Stimulated activated effector memory CD8-positive, alpha-beta T cell treated with anti-CD3 and anti-CD28 coated beads, Interleukin-12 subunit alpha, Interleukin-12 subunit beta, amount 100 ng/mL, for 72 hours (primary cell): Measurements from ENCODE around the gene TSPAN31.
A peak's percentile ranks its signal among the peaks of the same experiment; 100 is the strongest.

Source experiments
- ATAC-seq: fragments of 150-1000 bp; cut with Tn5 transposase; 2 replicates; pipeline ENCODE4 v1.10.0; 2021
- DNase-seq, 2 donors: peaks; one replicate each; pipeline ENCODE4 v3.0.0; 2021 to 2022; ENCODE audit warnings: low spot score in 2 of 2
- H3K27ac Mint-ChIP-seq: one replicate; pipeline ENCODE4 v1.8.0; 2022; ENCODE audit warnings: mild to moderate bottlenecking, mixed read lengths
- H3K36me3 Mint-ChIP-seq: one replicate; pipeline ENCODE4 v1.8.0; 2022; ENCODE audit warnings: mild to moderate bottlenecking, mixed read lengths
- H3K4me1 Mint-ChIP-seq: one replicate; pipeline ENCODE4 v1.8.0; 2022; ENCODE audit warnings: mixed read lengths
- H3K4me3 Mint-ChIP-seq: one replicate; pipeline ENCODE4 v1.8.0; 2022; ENCODE audit warnings: mild to moderate bottlenecking, mixed read lengths
- H3K9me3 Mint-ChIP-seq: one replicate; pipeline ENCODE4 v1.8.0; 2022; ENCODE audit warnings: mixed read lengths

The TSPAN31 gene

GRCh38 chr12:57727758-57728395 is 17.0 kb upstream of the TSPAN31 start:
- Mint-ChIP-seq H3K9me3 (no peaks in the 10 kb centered on the region), H3K36me3 (peaks cover 90% of the 10 kb centered on the region), H3K27ac (peak overlapping the region; percentile 16), H3K4me1 (peaks cover 28% of the 10 kb centered on the region), H3K4me3 (no peak overlapping the region)
- no peak for ATAC-seq
- no peak for DNase-seq

- Mint-ChIP-seq H3K27ac (peak overlapping the region; percentile 41), H3K36me3 (peaks cover 87% of the 10 kb centered on the region), H3K4me1 (peaks cover 23% of the 10 kb centered on the region), H3K4me3 (no peak overlapping the region), H3K9me3 (no peaks in the 10 kb centered on the region)
- ATAC-seq, result no peak
- no peak for DNase-seq
Measured at GRCh38 chr12:57729321-57729844, 15.5 kb upstream of the TSPAN31 start.

- H3K36me3 Mint-ChIP-seq, result peaks cover 84% of the 10 kb centered on the region
- no peak overlapping the region for H3K4me3 Mint-ChIP-seq
Measured at GRCh38 chr12:57730336-57731067, 14.3 kb upstream of the TSPAN31 start.

GRCh38 chr12:57731411-57732080 is 13.3 kb upstream of the TSPAN31 start:
- Mint-ChIP-seq H3K27ac (peak overlapping the region; percentile 37), H3K4me3 (no peak overlapping the region), H3K9me3 (no peaks in the 10 kb centered on the region), H3K36me3 (peaks cover 82% of the 10 kb centered on the region), H3K4me1 (peaks cover 19% of the 10 kb centered on the region)
- DNase-seq (no peak), ATAC-seq (no peak)

More at GRCh38 chr12:57730336-57731067, 14.3 kb upstream of the TSPAN31 start:
- H3K27ac Mint-ChIP-seq, result peak overlapping the region; percentile 41
- no peak for DNase-seq
- ATAC-seq, result no peak
- no peaks in the 10 kb centered on the region for H3K9me3 Mint-ChIP-seq
- H3K4me1 Mint-ChIP-seq, result peaks cover 23% of the 10 kb centered on the region

GRCh38 chr12:57732270-57732669 is 12.6 kb upstream of the TSPAN31 start:
- H3K9me3 Mint-ChIP-seq, result no peaks in the 10 kb centered on the region
- H3K4me3 Mint-ChIP-seq, result no peak overlapping the region
- peaks cover 84% of the 10 kb centered on the region for H3K36me3 Mint-ChIP-seq
- peaks cover 25% of the 10 kb centered on the region for H3K4me1 Mint-ChIP-seq
- DNase-seq, result no peak
- no peak for ATAC-seq
- peak overlapping the region; percentile 20 for H3K27ac Mint-ChIP-seq

GRCh38 chr12:57732726-57733593 is 11.9 kb upstream of the TSPAN31 start:
- ATAC-seq (no peak), DNase-seq (no peak)
- Mint-ChIP-seq H3K9me3 (no peaks in the 10 kb centered on the region), H3K36me3 (peaks cover 78% of the 10 kb centered on the region), H3K4me3 (no peak overlapping the region), H3K27ac (peak overlapping the region; percentile 20), H3K4me1 (peaks cover 21% of the 10 kb centered on the region)

GRCh38 chr12:57733928-57734327 is 10.9 kb upstream of the TSPAN31 start:
- peak overlapping the region; percentile 26 for H3K27ac Mint-ChIP-seq
- ATAC-seq (no peak), DNase-seq (no peak)
- H3K36me3 Mint-ChIP-seq, result peaks cover 68% of the 10 kb centered on the region
- H3K9me3 Mint-ChIP-seq, result no peaks in the 10 kb centered on the region
- no peak overlapping the region for H3K4me3 Mint-ChIP-seq
- H3K4me1 Mint-ChIP-seq, result peaks cover 21% of the 10 kb centered on the region

GRCh38 chr12:57734591-57734990 is 10.2 kb upstream of the TSPAN31 start:
- peaks cover 68% of the 10 kb centered on the region for H3K36me3 Mint-ChIP-seq

GRCh38 chr12:57735198-57735855 is 9.5 kb upstream of the TSPAN31 start:
- H3K27ac Mint-ChIP-seq, result peak overlapping the region; percentile 26
- no peak overlapping the region for H3K4me3 Mint-ChIP-seq
- ATAC-seq (no peak), DNase-seq (no peak)
- no peaks in the 10 kb centered on the region for H3K9me3 Mint-ChIP-seq
- H3K36me3 Mint-ChIP-seq, result peaks cover 64% of the 10 kb centered on the region
- peaks cover 35% of the 10 kb centered on the region for H3K4me1 Mint-ChIP-seq

More at GRCh38 chr12:57734591-57734990, 10.2 kb upstream of the TSPAN31 start:
- ATAC-seq, result no peak
- H3K9me3 Mint-ChIP-seq, result no peaks in the 10 kb centered on the region
- H3K4me3 Mint-ChIP-seq, result no peak overlapping the region
- H3K27ac Mint-ChIP-seq, result peak overlapping the region; percentile 26
- peaks cover 28% of the 10 kb centered on the region for H3K4me1 Mint-ChIP-seq
- no peak for DNase-seq

GRCh38 chr12:57735952-57736740 is 8.7 kb upstream of the TSPAN31 start:
- peak overlapping the region; percentile 64 for H3K27ac Mint-ChIP-seq
- no peak overlapping the region for H3K4me3 Mint-ChIP-seq
- peaks cover 43% of the 10 kb centered on the region for H3K4me1 Mint-ChIP-seq
- DNase-seq (no peak), ATAC-seq (no peak)
- peaks cover 61% of the 10 kb centered on the region for H3K36me3 Mint-ChIP-seq
- H3K9me3 Mint-ChIP-seq, result no peaks in the 10 kb centered on the region

GRCh38 chr12:57736741-57737466 is 7.9 kb upstream of the TSPAN31 start:
- H3K9me3 Mint-ChIP-seq, result no peaks in the 10 kb centered on the region
- DNase-seq (no peak), ATAC-seq (no peak)
- peaks cover 51% of the 10 kb centered on the region for H3K4me1 Mint-ChIP-seq
- H3K4me3 Mint-ChIP-seq, result no peak overlapping the region
- peak overlapping the region; percentile 64 for H3K27ac Mint-ChIP-seq
- H3K36me3 Mint-ChIP-seq, result peaks cover 55% of the 10 kb centered on the region

GRCh38 chr12:57737467-57738460 is 7.1 kb upstream of the TSPAN31 start:
- no peak for DNase-seq
- H3K4me1 Mint-ChIP-seq, result peaks cover 57% of the 10 kb centered on the region
- H3K27ac Mint-ChIP-seq, result no peak overlapping the region
- peaks cover 46% of the 10 kb centered on the region for H3K36me3 Mint-ChIP-seq
- no peaks in the 10 kb centered on the region for H3K9me3 Mint-ChIP-seq
- ATAC-seq, result no peak
- H3K4me3 Mint-ChIP-seq, result no peak overlapping the region
